Measurements from ENCODE around the gene ZNF230.

ZNF230 gene

DNA sequence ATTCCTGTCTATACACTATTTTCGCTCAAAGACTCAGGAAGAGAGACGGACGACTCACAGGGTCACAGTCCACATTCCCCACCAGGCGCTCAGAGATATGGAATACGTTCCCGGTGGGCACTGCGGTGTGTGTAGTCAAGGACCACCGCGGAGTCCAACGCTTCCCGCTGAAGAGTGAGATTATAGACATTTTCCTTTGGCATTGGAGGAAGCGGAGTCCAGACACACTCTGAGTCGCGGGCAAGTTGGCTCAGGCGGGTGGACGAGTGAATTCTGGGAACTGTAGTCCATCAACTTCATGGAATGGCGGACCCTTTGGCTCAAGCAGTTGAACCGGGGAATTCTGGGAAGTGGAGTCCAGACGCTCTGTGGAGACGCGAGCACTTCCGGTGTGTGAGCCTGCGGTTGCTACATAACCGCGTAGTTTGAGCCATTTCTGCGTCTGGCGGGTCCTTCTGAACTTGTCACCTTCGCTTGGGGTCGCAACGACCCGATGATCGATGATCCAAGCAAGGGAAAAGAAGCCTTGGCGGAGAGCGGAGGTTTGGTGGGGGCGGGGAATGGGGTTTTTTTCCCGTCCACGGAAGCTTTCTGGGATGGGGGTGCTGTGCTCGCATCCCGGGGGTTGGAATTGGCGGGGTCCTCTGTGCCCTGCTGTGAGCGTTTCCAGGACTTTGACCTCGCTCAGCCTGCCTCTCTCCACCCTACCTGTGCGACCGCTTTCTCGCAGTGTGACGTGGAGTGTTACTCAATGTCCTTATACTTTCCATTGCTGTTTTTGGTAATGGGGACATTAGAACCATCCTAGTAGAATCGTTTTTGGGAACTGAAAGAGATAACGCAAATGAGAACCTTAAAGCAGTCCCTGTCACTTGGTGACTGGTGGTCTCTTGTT lies at the start of gene ZNF230 (continued):
- no peak for TF ChIP-seq ZNF404 (tag by site-specific recombination; IDR thresholded peaks at IDR 0.05)
- TF ChIP-seq KLF7 (tag by site-specific recombination; IDR thresholded peaks at IDR 0.05; ENCODE audit: borderline replicate concordance): no peak
- TF ChIP-seq ZNF157 (tag by site-specific recombination; IDR thresholded peaks at IDR 0.05): peak; percentile 23; the same call in 1 of the 2 replicates
- TF ChIP-seq ZNF830 (tag by site-specific recombination; IDR thresholded peaks at IDR 0.05; ENCODE audit: low read depth): no peak
- peak; percentile 90 for TF ChIP-seq ZBTB20 (tag by site-specific recombination; IDR thresholded peaks at IDR 0.05)
- TF ChIP-seq YY1 (tag by site-specific recombination; IDR thresholded peaks at IDR 0.05): peak; percentile 97
- TF ChIP-seq ZNF624 (tag by site-specific recombination; IDR thresholded peaks at IDR 0.05): no peak
- TF ChIP-seq ZNF202 (tag by site-specific recombination; IDR thresholded peaks at IDR 0.05; ENCODE audit: borderline replicate concordance): no peak
- TF ChIP-seq BCL11B (tag by site-specific recombination; IDR thresholded peaks at IDR 0.05; ENCODE audit: low read depth): no peak
- no peak; the same call in 1 of the 2 replicates for TF ChIP-seq PRDM1 (tag by site-specific recombination; IDR thresholded peaks at IDR 0.05)
- no peak for TF ChIP-seq ZNF354C (tag by site-specific recombination; IDR thresholded peaks at IDR 0.05; ENCODE audit: borderline replicate concordance, low read depth)
- TF ChIP-seq ZNF311 (tag by site-specific recombination; IDR thresholded peaks at IDR 0.05; ENCODE audit: borderline replicate concordance): no peak
- 0 out of 2 replicates have a peak, but pooled peaks have one; percentile 54 for TF ChIP-seq ZNF324 (tag by site-specific recombination; IDR thresholded peaks at IDR 0.05)
- TF ChIP-seq IKZF3 (tag by site-specific recombination; IDR thresholded peaks at IDR 0.05): peak; percentile 95
- no peak for TF ChIP-seq ZNF488 (tag by site-specific recombination; IDR thresholded peaks at IDR 0.05)
- TF ChIP-seq ZNF335 (tag by site-specific recombination; conservative IDR thresholded peaks at IDR 0.05): peak; percentile 100
- no peak for TF ChIP-seq HOXA7 (CRISPR knock-in tag; IDR thresholded peaks at IDR 0.05; ENCODE audit: borderline replicate concordance)
- TF ChIP-seq ZNF121 (tag by site-specific recombination; IDR thresholded peaks at IDR 0.05): no peak
- TF ChIP-seq SP3 (tag by site-specific recombination; IDR thresholded peaks at IDR 0.05): peak; percentile 89
- 0 out of 2 replicates have a peak, but pooled peaks have one; percentile 20 for TF ChIP-seq ZNF146 (tag by site-specific recombination; IDR thresholded peaks at IDR 0.05)
- TF ChIP-seq, protein P1, sequence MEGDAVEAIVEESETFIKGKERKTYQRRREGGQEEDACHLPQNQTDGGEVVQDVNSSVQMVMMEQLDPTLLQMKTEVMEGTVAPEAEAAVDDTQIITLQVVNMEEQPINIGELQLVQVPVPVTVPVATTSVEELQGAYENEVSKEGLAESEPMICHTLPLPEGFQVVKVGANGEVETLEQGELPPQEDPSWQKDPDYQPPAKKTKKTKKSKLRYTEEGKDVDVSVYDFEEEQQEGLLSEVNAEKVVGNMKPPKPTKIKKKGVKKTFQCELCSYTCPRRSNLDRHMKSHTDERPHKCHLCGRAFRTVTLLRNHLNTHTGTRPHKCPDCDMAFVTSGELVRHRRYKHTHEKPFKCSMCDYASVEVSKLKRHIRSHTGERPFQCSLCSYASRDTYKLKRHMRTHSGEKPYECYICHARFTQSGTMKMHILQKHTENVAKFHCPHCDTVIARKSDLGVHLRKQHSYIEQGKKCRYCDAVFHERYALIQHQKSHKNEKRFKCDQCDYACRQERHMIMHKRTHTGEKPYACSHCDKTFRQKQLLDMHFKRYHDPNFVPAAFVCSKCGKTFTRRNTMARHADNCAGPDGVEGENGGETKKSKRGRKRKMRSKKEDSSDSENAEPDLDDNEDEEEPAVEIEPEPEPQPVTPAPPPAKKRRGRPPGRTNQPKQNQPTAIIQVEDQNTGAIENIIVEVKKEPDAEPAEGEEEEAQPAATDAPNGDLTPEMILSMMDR (tag by site-specific recombination; IDR thresholded peaks at IDR 0.05): peak; percentile 83
- TF ChIP-seq ZNF24 (tag by site-specific recombination; IDR thresholded peaks at IDR 0.05): peak; percentile 84
- TF ChIP-seq ZSCAN23 (tag by site-specific recombination; IDR thresholded peaks at IDR 0.05): 0 out of 2 replicates have a peak, but pooled peaks have one; percentile 59
- TF ChIP-seq, protein P2, sequence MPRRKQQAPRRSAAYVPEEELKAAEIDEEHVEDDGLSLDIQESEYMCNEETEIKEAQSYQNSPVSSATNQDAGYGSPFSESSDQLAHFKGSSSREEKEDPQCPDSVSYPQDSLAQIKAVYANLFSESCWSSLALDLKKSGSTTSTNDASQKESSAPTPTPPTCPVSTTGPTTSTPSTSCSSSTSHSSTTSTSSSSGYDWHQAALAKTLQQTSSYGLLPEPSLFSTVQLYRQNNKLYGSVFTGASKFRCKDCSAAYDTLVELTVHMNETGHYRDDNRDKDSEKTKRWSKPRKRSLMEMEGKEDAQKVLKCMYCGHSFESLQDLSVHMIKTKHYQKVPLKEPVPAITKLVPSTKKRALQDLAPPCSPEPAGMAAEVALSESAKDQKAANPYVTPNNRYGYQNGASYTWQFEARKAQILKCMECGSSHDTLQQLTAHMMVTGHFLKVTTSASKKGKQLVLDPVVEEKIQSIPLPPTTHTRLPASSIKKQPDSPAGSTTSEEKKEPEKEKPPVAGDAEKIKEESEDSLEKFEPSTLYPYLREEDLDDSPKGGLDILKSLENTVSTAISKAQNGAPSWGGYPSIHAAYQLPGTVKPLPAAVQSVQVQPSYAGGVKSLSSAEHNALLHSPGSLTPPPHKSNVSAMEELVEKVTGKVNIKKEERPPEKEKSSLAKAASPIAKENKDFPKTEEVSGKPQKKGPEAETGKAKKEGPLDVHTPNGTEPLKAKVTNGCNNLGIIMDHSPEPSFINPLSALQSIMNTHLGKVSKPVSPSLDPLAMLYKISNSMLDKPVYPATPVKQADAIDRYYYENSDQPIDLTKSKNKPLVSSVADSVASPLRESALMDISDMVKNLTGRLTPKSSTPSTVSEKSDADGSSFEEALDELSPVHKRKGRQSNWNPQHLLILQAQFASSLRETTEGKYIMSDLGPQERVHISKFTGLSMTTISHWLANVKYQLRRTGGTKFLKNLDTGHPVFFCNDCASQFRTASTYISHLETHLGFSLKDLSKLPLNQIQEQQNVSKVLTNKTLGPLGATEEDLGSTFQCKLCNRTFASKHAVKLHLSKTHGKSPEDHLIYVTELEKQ (tag by site-specific recombination; IDR thresholded peaks at IDR 0.05; ENCODE audit: borderline replicate concordance): no peak
- TF ChIP-seq ZSCAN30 (tag by site-specific recombination; IDR thresholded peaks at IDR 0.05): peak; percentile 61; the same call in 1 of the 2 replicates
- TF ChIP-seq ZNF184 (tag by site-specific recombination; IDR thresholded peaks at IDR 0.05): no peak
- no peak for TF ChIP-seq ZNF776 (tag by site-specific recombination; IDR thresholded peaks at IDR 0.05; ENCODE audit: borderline replicate concordance)
- no peak for TF ChIP-seq ZNF747 (tag by site-specific recombination; IDR thresholded peaks at IDR 0.05)
- TF ChIP-seq, protein P3, sequence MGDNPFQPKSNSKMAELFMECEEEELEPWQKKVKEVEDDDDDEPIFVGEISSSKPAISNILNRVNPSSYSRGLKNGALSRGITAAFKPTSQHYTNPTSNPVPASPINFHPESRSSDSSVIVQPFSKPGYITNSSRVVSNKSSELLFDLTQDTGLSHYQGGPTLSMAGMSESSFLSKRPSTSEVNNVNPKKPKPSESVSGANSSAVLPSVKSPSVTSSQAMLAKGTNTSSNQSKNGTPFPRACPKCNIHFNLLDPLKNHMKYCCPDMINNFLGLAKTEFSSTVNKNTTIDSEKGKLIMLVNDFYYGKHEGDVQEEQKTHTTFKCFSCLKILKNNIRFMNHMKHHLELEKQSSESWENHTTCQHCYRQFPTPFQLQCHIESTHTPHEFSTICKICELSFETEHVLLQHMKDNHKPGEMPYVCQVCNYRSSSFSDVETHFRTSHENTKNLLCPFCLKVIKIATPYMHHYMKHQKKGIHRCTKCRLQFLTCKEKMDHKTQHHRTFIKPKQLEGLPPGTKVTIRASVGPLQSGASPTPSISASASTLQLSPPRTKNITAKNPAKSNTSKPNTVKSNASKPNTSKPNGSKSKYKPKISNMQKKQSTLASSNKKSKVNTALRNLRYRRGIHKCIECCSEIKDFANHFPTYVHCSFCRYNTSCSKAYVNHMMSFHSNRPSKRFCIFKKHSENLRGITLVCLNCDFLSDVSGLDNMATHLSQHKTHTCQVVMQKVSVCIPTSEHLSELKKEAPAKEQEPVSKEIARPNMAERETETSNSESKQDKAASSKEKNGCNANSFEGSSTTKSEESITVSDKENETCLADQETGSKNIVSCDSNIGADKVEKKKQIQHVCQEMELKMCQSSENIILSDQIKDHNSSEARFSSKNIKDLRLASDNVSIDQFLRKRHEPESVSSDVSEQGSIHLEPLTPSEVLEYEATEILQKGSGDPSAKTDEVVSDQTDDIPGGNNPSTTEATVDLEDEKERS (tag by site-specific recombination; IDR thresholded peaks at IDR 0.05): peak; percentile 10; the same call in 1 of the 2 replicates
- TF ChIP-seq ZBTB21 (tag by site-specific recombination; IDR thresholded peaks at IDR 0.05): peak; percentile 83; the same call in 1 of the 2 replicates
